ENCODE results near the gene LGR6.

The LGR6 gene

DNA sequence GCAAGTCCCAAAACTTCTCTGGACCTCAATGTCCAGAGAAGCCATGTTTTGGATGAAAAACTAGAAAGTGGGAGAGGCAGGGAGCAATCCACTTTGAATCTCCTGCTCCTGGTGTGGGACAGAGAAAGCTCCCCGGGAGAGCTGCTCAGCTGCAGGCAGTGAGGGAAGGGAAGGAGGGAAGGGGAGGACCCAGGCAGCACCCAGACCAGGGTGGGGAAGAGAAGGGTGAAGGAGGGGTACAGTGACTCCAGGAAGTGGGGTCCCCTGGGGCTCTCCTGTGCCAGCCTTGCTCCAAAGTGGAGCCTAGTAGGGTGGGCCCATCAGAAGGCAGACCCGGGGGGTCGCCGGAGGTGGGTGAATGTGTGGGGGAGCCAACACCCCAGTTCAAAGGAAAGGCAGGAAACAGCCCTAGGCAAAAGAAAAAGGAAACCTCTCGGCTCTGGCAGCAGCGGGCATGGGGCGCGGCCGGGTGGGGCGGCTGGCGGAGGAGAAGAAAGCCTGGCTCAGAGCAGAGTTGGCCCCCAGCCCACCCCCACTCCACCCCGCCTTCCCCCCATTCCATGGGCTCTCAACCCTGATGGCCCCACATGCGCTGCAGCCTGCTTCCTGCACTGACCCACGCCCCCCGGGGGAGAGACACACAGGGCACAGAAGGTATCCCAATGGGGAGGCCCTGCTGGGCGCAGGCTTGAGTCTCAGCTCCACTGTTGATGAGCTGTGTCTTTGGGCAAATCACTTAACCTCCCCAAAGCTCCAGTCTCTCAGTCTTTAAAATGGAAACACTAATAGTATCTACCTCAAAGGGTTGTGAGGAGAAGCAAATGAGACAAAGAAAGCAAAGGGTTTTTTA lies 5.7 kb downstream of the LGR6 start:
- no peak for DNase-seq

DNA sequence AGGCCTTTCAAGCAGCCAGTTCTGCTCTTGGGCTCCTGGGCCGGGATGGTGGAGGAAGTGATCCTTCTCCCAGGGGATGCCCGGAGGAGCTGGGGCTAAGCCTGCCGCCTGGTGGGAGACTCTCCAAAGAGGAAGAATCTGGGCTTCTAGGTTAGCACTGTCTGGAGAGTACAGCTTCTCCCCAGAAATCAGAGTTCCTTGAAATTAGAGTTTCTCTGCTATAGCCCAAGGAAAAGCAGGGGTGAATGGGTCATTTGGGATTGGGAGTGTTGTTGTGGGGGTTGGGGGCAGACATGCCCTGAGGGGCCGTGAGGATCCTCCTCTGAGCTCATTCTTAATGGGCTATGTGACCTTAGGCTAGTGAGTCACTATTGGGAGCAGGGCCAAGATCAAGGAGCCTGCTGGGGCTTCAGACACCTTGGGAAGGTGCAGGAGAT lies 6.5 kb downstream of the LGR6 start:
- no peak for DNase-seq

DNA sequence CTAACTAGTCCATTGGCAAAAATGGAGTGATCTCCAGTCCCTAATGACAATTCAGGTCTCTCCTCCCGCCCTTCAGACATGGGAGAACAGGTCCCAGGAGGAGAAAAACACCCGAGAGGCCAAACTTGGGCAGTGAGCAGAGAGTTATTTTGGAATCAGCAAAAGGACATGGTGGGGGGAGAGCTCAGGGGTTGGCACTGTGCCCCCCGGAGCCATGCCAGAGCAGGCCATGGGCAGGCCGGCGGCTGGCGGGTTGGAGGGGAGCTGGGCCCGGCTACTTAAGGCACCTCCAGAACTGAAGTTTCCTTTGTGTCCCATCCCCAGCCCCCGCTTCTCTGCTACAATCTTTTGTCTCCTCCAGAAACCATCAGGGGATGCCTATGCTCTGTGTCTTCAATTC lies 7.1 kb downstream of the LGR6 start:
- no peak for DNase-seq

DNA sequence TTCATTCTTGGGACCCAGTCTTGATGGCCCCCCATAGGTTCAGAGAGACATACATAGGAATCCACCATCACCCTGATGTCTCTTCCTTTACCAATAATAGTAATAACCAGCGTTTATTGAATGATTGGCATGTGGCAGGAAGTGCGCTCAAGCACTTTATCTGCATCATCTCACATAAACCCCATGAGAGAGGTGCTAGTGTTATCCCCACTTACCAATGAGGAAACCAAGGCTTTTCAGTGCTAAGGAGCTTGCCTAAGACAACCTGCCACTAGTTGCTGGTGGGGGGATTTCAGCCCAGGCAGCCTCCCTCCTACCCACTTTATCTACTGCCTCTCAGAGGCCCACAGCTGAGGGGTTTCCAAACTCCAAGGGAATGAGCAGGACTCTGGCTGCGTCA lies 7.7 kb downstream of the LGR6 start:
- no peak for DNase-seq

DNA sequence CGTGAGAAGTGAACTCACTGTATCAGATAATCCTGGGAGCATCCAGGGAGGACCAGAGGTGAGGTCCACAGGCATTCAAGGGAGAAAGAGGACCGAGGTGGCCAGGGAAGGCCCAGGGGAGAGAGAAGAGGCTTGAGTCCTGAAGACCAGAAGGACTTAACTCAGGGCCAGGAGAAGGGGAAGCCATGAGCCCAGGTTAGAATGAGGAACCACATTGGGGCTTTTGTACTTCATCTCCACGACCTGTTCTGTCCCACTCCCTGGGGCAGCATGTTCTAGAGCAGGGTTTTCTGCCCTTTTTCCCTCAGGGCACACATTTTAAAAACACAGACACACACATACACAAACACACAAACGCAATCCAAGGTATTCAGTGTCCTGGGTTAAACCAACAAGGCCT lies 8.4 kb downstream of the LGR6 start:
- no peak for DNase-seq

DNA sequence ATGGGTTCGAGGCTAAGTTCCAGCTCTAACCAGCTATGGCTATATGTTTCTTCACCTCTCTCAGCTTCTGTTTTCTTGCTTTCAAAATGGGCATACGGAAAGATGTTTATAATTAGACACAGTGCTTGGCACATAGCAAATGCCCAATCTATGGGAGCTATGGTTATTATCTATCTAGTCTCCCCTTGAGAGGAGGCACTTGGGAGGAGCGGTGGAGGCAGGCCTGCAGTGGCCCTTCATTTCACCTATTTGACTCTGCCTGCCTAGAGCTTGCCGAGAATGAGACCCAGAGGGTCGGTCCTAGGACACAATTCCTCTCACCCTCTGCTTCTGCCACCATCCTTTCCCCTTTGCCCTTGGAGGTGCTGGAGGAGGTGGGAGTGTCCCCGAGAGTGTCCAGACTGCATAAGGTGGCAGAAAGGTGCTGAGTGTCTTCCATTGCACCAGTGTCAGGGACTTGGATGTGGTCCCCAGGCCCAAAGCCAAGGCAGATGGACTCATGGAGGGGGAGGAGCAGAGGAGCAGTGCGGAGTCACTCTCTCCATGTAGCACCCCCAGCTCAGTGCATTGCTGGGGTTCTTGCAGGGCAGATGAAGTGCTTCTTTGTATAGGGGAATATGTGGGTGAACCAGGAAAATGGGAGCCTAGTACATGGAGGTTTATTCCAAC lies 9.0 kb downstream of the LGR6 start:
- DNase-seq = no peak

DNA sequence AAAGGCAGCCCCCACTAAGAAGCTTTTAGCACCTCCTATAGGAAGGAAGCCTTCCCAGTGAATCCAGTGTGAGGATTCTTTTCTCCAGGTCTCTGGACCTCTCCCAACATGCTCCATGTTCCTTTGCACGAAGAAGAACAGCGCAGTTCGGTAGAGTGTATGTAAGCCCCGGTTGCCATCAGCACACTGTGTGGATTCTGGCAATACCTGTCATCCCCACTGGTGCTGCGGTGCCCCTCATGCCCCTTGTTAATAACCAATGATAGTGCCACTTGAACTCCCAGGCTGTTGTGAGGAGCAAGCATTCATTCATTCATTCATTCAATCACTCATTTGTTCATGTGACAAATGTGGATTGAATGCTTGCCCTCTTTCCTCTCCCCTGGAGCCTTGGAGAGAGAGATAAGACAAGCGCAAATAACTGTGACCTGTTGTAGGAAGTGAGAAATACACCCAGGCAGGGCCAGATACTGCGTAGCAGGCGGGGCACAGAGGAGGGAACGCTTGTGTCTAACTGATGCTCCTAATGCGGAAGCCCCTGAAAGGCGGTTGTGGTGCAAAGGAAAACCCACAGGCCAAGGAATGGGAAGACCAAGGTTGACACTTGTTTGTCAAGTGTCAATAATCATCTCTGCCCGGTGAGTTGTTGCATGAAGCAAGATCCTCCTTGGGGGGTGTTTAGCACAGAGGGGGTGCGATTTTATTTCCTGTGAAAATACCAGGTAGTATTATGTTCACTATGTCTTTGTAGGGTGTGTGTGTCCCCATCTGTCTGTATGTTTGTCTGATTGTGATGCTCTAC lies 9.8 kb downstream of the LGR6 start:
- no peak for DNase-seq

DNA sequence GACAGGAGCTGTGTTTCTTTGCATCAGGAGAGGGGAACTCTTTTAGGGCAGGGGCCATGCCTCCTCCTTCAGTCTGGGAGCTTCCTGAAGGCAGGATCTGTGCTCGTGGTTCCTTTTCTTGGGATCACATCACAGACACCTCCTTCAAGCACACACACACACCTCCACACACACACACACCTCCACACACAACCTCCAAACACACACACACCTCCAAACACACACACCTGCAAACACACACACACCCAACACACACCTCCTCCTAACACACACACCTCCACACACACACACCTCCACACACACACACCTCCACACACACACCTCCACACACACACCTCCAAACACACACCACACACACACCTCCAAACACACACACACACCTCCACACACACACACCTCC lies 10.5 kb downstream of the LGR6 start:
- no peak for DNase-seq

DNA sequence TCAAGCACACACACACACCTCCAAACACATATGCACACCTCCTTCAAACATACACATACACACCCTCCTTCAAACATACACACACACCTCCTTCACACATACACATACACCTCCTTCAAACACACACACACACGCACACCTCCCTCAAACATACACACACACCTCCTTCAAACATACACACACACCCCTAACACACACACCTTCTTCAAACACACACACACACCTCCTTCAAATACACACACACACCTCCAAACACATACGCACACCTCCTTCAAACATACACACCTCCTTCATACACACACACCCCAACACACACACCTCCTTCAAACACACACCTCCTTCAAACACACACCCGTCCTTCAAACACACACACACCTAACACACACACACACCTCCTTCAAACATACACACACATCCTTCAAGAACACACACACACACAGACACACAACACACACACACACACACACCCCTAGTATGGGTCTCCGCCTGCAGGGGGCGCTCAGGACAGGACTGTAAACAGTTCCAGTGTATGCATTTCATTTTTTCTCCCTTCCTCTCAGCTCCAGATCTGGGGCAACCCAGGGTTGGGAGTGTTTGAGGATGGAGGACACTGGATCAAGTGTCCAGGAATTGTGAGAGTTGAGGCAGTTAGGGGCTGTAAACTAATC lies 12.1 kb downstream of the LGR6 start:
- DNase-seq = no peak

DNA sequence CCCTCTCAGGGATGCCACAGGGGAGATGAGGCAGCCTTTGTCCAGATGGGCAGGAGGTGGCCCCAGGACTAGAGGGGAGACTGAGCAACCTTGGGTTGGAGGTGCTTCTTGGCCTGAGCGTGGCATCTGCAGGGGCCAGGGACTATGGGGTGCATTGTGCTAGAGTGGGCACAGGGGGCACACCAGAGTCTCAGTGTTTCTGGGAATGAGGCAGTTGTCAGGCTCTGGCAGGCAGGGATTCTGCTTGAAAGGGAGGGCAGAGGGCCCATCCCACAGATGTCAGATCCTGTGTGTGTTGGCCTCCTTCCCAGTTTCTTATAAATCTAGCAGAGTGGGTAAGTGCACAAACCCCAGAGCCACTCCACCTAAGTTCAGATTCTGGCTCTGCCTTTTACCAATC lies 13.7 kb downstream of the LGR6 start:
- no peak for DNase-seq

DNA sequence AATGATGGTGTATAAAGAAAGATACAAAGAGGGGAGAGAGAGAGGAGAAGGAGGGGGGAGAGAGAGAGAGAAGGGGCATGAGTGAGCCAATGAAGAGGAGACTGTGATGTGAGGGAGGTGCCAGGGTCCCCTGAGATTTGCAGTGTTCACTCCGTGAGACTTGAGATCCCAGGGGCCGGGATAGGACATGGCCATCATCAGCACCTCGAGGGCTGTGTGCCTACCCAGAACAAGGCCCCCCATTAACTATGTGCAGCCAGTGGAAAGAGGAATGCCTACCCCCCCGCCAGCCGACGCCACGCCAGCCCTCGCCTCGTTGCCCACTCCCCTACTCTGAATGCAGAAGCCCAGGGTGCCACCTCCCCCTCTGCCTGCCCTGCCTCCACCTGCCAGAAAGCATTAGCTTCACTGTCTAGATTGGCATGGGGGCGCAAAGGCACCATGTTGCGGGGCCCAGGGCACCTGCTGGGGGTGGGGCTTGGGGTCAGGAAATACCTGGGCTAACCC lies 14.8 kb downstream of the LGR6 start:
- DNase-seq = no peak

DNA sequence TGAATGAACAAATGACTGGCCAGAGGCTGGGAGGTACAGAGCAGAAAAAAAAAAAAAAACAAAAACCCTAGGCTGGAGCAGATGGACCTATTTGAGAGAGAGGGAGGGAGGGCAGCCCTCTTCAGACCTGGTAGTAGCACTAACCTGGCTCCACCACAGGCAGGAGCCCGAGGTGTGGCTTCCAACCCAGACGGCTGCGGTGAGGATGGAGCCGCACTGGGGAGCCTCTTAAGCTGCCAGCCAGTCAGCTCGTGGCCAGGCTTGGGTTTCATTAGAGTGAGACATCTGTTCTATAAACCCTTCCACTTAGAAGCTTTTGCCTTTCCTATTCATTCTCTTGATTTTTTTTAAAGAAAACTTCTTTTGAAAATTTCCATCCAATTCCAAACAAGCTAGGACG lies 16.8 kb downstream of the LGR6 start:
- DNase-seq = no peak

DNA sequence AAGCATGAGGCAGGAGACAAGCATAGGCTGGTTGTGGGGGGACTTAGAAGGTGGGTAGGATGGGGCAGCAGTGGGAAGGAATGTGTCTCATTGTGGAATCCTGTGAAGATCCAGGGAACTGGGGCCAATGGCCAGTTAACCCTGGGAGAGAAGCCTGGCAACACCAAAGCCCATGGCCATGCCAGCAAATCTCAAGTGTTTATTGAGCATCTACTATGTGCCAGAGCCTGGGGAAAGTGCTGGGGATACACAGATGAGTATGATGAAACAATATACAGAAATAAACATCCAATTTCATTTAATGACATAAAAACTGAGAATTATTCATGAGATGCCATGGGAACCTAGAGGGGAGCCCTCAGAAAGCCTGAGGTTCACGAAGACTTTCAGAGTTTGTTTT lies 17.4 kb downstream of the LGR6 start:
- no peak for DNase-seq

DNA sequence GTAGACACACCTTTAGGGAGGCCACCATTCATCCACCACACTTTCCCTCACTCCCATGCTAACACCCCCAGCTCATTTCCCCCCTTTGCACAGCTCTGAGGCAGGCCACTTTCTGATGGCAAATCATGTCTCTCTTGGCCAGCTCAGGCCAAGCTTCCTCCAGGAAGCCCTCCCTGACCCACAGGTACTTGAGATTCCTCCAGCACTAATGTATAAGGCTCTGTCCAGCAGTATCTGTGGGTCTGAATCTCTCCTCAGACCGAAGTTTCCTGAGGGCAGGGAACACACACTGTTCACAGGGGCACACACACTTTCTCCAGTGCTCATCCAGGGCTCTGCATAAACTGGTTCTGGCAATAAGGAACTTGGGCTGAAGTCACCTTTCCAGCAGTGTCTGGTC lies 19.2 kb downstream of the LGR6 start:
- DNase-seq = no peak

DNA sequence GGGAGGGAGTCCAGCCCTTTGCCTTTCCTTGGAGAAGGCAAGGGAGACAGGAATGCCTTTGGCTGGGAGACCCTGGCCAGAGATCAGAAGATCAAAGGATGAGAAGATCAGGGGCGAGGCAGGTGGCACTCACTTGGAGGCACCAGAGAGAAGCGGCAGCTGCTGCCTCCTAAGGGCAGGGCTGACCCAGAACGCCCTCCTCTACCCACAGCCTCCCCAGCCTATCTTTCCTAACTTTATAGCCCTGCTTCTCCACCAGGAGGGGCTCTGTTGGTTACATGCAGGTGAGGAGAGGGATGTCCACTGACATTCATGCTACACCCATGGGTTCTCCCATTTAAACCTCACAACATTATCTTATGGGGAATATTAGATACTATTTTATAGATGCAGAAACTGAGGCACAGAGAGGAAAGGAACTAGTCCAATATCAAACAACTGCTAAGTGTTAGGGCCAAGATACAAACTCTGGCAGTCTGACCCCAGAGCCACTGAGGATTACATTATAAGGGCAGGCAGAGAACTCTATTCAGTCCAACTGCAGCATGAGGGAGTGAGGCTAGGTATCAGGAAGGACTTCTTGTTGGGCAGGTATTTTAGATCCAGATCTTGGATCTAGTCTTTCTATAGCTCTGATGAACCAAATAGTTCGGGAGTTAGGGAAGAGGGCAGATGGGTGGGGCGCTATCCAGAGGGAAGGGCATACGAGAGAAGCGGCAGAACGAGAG lies 19.9 kb downstream of the LGR6 start:
- peak in 1 of 2 experiments; percentile 26 for DNase-seq

DNA sequence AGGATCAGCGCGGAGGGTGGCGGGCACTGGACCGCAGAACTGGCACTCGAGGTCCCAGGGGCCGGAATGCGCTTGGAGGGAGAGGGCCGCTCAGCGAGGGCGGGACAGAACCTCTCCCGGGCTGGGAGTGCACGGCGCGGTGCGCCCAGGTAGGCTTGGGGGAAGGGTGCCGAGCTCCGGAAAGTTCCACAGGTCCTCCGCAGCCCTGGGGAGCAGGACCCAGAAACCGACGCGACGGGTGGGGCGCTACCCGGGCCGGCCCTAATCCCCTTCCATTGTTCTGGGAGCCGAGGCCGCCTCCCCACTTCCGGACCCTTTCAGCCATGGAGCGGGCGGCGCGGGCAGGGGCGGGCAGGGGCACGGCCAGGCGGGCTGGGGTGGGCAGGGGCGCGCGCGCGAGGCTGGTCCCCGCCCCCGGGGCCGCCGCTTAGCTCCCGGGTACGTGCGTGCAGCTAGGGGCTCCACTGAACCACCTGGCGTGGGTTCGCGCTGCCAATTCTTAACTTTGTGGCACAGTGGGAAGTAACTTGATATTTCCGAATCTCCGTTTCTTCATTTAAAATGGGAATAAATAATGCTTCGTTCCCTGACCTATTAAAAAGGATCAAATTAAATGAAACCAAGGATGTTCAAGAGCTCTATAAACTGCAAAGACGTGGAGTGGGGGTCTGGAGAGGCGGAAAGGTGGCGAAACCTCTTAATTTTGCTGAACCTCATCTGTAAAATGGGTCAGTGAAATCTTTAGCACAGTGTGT lies 20.7 kb downstream of the LGR6 start:
- no peak for DNase-seq

DNA sequence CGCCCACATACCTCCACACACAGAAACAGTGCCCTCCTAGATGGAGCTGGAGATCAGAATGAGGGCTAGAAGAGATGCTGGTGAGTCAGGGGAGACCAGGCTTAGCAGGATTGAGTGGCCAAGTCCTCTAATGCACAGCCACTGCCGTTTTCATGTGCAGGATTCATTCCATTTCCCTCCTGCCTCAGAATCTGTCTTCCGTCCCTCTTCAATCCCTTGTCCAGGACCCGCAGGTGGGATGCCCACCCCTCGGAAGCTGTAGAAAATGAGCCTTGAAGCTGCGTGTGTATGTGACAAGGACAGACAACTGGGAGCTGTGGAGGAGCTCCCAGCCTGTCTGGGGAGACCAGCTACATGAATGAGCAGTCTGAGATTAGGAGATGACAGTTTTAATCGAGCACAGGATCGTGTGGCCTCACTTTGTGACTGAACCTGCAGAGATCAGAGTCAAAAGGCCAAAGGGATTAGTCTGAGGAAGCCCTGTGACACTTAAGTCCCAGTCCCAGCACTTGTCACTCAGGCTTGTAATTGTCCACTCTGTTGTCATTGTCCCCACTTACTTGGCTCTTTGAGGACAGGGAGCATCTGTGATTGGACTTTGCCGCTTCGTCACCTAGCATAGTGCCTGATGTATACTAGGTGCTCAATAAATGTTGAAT lies 22.0 kb downstream of the LGR6 start:
- DNase-seq = no peak

DNA sequence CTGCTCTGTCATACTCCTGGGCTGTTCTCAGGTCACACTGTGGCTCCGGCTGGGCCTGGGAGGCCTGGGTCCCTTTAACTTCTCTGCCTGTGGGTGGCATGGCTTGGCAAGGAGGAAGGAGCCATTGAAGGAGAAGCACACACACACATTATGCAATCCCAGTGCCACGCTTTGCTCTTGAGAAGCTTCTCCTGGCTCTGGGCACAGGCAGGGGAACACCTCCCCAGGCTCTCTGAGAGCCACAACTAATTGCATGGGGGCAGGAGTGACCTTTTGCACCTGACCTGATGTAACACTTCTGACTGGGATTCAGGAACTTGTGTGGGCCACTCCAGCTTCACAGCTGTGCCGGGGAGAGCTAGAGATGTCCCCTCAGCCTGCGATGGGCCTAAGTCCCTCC lies 23.1 kb downstream of the LGR6 start:
- no peak for DNase-seq

DNA sequence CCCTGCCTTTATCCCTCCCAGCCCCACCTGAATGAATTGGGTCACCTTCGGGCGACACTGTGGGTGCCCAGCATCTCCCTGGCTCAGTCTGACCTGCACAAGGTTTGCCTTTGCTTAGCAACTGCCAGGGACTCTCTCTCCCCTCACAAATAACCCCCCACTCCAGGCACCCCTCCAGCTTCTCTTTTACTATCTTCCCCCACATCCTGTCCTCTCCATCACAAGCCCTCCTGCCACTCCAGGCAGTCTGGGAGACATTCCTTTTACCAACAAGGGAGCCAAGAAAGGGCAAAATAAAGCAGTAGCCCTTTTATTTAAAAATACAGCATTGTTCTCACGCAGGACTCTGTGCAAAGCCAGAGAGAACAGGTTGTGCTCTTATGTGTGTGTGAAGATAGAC lies 23.9 kb downstream of the LGR6 start:
- DNase-seq = no peak

DNA sequence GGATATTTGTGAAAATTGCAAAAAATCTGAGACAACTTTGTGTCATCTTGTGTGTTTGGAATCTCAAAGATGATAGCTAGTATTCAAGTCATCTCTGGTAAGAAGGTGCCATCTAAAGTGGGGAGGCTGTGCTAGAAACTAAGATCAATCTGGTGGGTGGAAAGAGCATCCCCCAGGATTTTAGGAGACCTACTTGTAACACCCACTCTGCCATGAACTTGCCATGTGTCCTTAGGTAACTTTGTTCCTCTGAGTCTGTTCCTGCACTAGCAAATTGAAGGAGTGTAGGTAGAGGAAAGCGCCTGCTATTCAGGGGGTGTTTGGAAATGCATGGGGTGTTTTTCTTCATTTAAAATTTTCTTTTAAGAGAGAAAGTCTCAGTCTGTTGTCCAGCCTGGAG lies 24.4 kb downstream of the LGR6 start:
- no peak for DNase-seq

DNA sequence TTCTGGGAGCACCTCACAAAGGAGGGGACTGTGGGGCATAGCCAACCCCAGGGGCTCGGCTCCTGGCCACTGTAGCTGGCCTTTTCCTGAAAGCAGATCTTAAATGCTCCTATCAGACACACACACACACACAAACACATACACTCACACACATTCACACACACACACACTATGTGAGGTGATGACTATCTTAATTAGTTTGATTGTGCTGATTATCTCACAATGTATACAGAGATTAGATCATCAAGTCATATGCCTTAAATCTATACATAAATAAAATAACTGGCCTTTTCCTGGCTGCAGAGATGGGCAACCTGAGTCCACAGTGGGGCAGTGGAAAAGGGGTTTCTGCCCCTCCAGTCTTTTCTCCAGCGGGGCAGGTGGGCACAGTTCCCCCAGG lies 27.1 kb downstream of the LGR6 start:
- no peak for DNase-seq

Measured in SHP77 (cell line).